ENCODE data around the gene ANKRD63. TPM values are rescaled to one million over a fixed set of nuclear protein-coding genes. Genes with fewer than 3 reads are reported as not detected.

ANKRD63 gene
- total and polyA plus RNA-seq, 10 of the 15 experiments (the other 5 are each of a cell fraction or from before 2014, with no cell fraction given), result not detected

GRCh38 chr15:40320931-40321371 lies 38.1 kb upstream of the ANKRD63 start (continued):
- TF ChIP-seq, protein P1, sequence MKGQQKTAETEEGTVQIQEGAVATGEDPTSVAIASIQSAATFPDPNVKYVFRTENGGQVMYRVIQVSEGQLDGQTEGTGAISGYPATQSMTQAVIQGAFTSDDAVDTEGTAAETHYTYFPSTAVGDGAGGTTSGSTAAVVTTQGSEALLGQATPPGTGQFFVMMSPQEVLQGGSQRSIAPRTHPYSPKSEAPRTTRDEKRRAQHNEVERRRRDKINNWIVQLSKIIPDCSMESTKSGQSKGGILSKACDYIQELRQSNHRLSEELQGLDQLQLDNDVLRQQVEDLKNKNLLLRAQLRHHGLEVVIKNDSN (IDR thresholded peaks at IDR 0.05; ENCODE audit: borderline replicate concordance, extremely low read length, insufficient read depth, low read depth, low read length), result no peak
- TF ChIP-seq BRCA1 (IDR thresholded peaks at IDR 0.05; ENCODE audit: low read depth, low read length), result no peak
- TF ChIP-seq SREBF1 (IDR thresholded peaks at IDR 0.05; ENCODE audit: low read length), result no peak
- TF ChIP-seq CTCF (IDR thresholded peaks at IDR 0.05 in 2 of 3, conservative IDR thresholded peaks at IDR 0.05 in 1 of 3; ENCODE audit: control insufficient read depth in 2 of 3, extremely low read depth in 1 of 3, insufficient read depth in 1 of 3, low read depth in 3 of 3, low read length in 3 of 3), result peak; percentile 78 to 96 (median 81)
- TF ChIP-seq, protein P2, sequence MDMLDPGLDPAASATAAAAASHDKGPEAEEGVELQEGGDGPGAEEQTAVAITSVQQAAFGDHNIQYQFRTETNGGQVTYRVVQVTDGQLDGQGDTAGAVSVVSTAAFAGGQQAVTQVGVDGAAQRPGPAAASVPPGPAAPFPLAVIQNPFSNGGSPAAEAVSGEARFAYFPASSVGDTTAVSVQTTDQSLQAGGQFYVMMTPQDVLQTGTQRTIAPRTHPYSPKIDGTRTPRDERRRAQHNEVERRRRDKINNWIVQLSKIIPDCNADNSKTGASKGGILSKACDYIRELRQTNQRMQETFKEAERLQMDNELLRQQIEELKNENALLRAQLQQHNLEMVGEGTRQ (IDR thresholded peaks at IDR 0.05; ENCODE audit: borderline replicate concordance, low read depth, low read length), result no peak
- no peak for TF ChIP-seq IRF3 (IDR thresholded peaks at IDR 0.05)
- TF ChIP-seq YY1 (IDR thresholded peaks at IDR 0.05; ENCODE audit: low read depth, low read length), result peak; percentile 66; the same call in 1 of the 2 replicates
- TF ChIP-seq CBX5 (IDR thresholded peaks at IDR 0.05; ENCODE audit: low read depth), result no peak
- TF ChIP-seq EED (IDR thresholded peaks at IDR 0.05; ENCODE audit: low read depth), result no peak
- TF ChIP-seq POLR2A (IDR thresholded peaks at IDR 0.05; ENCODE audit: low read depth, low read length), result no peak
- TF ChIP-seq RAD21 (IDR thresholded peaks at IDR 0.05; ENCODE audit: insufficient read depth, low read depth, low read length), result peak; percentile 59

Data from GM12878 (cell line).